Thoracic aorta (tissue), 2 donors: Measurements from ENCODE around the gene FAM13B. TPM values are rescaled to one million over a fixed set of nuclear protein-coding genes. Genes with fewer than 3 reads are reported as not detected.

Experiments
- ATAC-seq: fragments of 150-250 bp; one replicate; pipeline ENCODE4 v1.8.0; 2017; ENCODE audit warnings: low read depth; ENCODE audit not compliant: insufficient number of reproducible peaks, low FRiP score
- DNase-seq: peaks from one replicate; pipeline ENCODE4 v3.0.0-alpha.2; 2020; ENCODE audit warnings: low spot score
- H3K27ac ChIP-seq, 2 donors: fragments of 200-600 bp; sonication (generic); 1 replicate in 1 of 2; 2 replicates in 1 of 2; pipeline ENCODE4 v1.5.1; 2016; ENCODE audit warnings: mild to moderate bottlenecking in 2 of 2, moderate library complexity in 2 of 2
- H3K27me3 ChIP-seq: fragments of 200-600 bp; sonication (generic); replicated peaks from 2 replicates; pipeline ENCODE4 v1.6.0; 2016; ENCODE audit warnings: mild to moderate bottlenecking; ENCODE audit not compliant: insufficient read depth
- H3K36me3 ChIP-seq: fragments of 200-600 bp; sonication (generic); one replicate; pipeline ENCODE4 v1.5.1; 2016
- H3K4me1 ChIP-seq, 2 donors: fragments of 200-600 bp; sonication (generic); 1 replicate in 1 of 2; 2 replicates in 1 of 2; pipeline versions ENCODE4 v1.5.1 to v1.6.0; 2016; ENCODE audit warnings: low read depth in 2 of 2, mild to moderate bottlenecking in 1 of 2; ENCODE audit not compliant: control insufficient read depth in 1 of 2
- H3K4me3 ChIP-seq: fragments of 200-600 bp; sonication (generic); 2 replicates; pipeline ENCODE4 v1.5.1; 2016; ENCODE audit warnings: mild to moderate bottlenecking
- H3K9me3 ChIP-seq: fragments of 200-600 bp; sonication (generic); 2 replicates; pipeline ENCODE4 v1.5.1; 2016
- CTCF ChIP-seq: fragments of 200-600 bp; sonication (generic); IDR thresholded peaks from one replicate; pipeline ENCODE4 v1.5.1; 2019; ENCODE audit warnings: antibody characterized with exemption
- total RNA-seq, 2 donors: library from RNA; depleted of rRNA; stranded (reverse); fragments of >200 nt; gene quantifications; one replicate each; pipeline versions ENCODE4 v1.1.0 to v1.2.3, GENCODE V29; 2016

FAM13B gene
- total RNA-seq, 2 donors from 2014 or later = 65.1 to 134 TPM

DNA sequence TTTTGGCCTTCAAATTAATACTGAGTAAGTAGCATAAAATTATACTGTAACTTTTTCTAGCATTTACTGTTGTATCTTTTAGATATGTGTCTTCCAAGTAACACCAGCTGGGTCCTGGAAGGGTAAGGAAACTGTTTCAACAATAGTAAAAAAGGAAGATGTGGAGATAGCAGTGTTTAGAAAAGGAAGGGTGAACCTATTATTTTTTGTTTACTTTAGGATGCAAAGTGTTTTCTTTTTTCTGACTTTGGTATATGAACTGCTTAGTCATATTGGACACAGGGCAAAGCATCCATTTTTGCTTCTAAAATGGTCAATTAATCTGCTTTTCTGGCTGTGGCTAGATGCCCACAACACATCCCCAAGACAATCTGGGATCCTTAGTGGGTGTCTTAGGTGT, 138.3 kb downstream of the FAM13B start:
- TF ChIP-seq CTCF = no peak
- Histone ChIP-seq H3K4me1 (peaks cover 0 to 7% of the 10 kb centered on the region in 2 donors), H3K27ac (no peak overlapping the region), H3K36me3 (no peaks in the 10 kb centered on the region), H3K9me3 (no peaks in the 10 kb centered on the region), H3K27me3 (no peaks in the 10 kb centered on the region), H3K4me3 (no peak overlapping the region)
- DNase-seq (no peak), ATAC-seq (no peak)

GRCh38 chr5:137891849-137892248, 141.0 kb downstream of the FAM13B start:
- Histone ChIP-seq H3K36me3 (no peaks in the 10 kb centered on the region), H3K27me3 (no peaks in the 10 kb centered on the region), H3K9me3 (no peaks in the 10 kb centered on the region), H3K4me3 (no peak overlapping the region), H3K4me1 (peaks cover 5 to 28% of the 10 kb centered on the region in 2 donors), H3K27ac (no peak overlapping the region)
- DNase-seq = no peak
- peak; percentile 25 for TF ChIP-seq CTCF
- no peak for ATAC-seq

- DNase-seq = no peak
- no peak overlapping the region for H3K27ac ChIP-seq
- no peak for TF ChIP-seq CTCF
These were observed 142.0 kb downstream of the FAM13B start for GRCh38 chr5:137890845-137891244.

DNA sequence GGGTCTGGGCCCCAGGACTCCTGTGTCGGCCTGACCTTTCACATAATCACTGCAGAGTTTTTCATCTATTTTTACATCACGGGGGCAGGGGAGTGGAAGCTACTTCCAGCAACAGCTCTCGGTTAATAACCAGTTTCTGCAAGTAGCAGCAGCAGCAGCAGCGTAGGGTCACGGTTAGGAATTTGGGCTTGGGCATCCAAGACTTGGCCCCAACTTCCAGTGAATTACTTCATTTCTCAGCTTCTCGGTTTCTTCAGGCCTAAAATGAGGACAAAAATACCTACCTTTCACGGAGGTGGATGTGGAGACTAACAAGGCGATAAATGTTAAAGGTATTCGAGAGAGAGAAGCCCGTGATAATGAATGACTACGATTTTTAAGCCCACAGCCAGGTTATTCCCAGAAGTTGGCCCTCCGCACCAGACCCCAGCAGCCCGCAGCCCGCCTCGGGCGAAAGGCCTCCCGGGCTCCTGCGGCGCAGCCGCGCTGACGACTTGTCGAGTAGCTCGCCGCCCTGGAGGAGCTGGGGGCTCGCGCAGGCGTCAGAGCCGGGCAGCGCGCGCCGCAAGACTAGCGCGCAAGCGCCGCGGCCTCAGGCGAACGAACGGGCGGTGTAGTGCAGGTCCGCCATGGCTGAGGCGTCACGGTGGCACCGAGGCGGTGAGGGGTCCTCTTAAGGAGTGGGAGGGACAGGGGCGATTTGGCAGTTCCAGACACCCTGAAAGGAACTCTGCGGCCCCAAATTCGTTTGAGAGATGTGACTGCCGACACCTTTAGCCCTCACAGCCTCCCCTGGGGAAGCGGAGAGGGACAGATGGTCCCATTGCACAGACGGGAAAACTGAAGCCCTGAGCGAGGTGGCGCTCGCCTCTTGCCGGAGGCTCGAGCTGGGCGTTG, 143.8 kb downstream of the FAM13B start, which contains the start of gene PKD2L2:
Gene PKD2L2 (plus strand): TSS at position 595 of the 897 bp plus-strand sequence. CDS start 35 bp downstream, at position 630.
- Histone ChIP-seq H3K9me3 (no peaks in the 10 kb centered on the region), H3K27ac (peak within 1 kb of the TSS; percentile 78 to 89), H3K27me3 (no peaks in the 10 kb centered on the region), H3K4me3 (peak within 1 kb of the TSS; percentile 76), H3K4me1 (peaks cover 5 to 28% of the 10 kb centered on the region in 2 donors), H3K36me3 (no peaks in the 10 kb centered on the region)
- peak; percentile 15 for DNase-seq
- TF ChIP-seq CTCF = no peak
- ATAC-seq = peak; percentile 24

More at GRCh38 chr5:137890845-137891244, 142.0 kb downstream of the FAM13B start:
- H3K4me3 ChIP-seq = no peak overlapping the region
- H3K4me1 ChIP-seq = peaks cover 5 to 28% of the 10 kb centered on the region in 2 donors
- no peaks in the 10 kb centered on the region for H3K9me3 ChIP-seq
- ATAC-seq = no peak
- no peaks in the 10 kb centered on the region for H3K36me3 ChIP-seq
- H3K27me3 ChIP-seq = no peaks in the 10 kb centered on the region

DNA sequence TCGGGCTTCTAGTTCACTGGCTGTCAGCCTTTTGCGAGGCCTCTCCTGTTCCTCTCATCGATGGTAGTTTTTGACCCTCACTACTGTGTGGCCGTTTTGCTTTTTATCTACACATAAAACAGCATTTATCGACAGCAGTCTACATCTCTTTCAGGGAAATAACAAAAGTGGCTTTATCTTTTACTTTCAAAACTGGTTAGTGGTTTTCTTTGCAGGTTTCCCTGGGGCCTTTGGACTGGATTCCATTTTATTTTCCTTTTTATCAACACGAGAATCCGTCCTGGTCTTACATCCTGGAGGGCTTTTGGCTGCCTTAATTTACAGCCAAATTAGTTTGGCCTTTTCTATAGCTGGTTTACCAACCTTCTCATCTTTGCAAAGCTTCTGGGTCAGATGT, 144.4 kb downstream of the FAM13B start:
- ATAC-seq (no peak), DNase-seq (no peak)
- Histone ChIP-seq H3K36me3 (no peaks in the 10 kb centered on the region), H3K4me1 (peaks cover 5 to 26% of the 10 kb centered on the region in 2 donors), H3K9me3 (no peaks in the 10 kb centered on the region), H3K4me3 (peak overlapping the region; percentile 76), H3K27ac (peak overlapping the region; percentile 78 to 89), H3K27me3 (no peaks in the 10 kb centered on the region)
- TF ChIP-seq CTCF = no peak
